ENCODE data around the gene SLC35F2.
"Not testable (repeated sequence)": the region's sequence is repeated elsewhere in the genome, so short reads cannot be mapped to it uniquely, and the experiment has no call there.

SLC35F2 gene, protein sequence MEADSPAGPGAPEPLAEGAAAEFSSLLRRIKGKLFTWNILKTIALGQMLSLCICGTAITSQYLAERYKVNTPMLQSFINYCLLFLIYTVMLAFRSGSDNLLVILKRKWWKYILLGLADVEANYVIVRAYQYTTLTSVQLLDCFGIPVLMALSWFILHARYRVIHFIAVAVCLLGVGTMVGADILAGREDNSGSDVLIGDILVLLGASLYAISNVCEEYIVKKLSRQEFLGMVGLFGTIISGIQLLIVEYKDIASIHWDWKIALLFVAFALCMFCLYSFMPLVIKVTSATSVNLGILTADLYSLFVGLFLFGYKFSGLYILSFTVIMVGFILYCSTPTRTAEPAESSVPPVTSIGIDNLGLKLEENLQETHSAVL

DNA sequence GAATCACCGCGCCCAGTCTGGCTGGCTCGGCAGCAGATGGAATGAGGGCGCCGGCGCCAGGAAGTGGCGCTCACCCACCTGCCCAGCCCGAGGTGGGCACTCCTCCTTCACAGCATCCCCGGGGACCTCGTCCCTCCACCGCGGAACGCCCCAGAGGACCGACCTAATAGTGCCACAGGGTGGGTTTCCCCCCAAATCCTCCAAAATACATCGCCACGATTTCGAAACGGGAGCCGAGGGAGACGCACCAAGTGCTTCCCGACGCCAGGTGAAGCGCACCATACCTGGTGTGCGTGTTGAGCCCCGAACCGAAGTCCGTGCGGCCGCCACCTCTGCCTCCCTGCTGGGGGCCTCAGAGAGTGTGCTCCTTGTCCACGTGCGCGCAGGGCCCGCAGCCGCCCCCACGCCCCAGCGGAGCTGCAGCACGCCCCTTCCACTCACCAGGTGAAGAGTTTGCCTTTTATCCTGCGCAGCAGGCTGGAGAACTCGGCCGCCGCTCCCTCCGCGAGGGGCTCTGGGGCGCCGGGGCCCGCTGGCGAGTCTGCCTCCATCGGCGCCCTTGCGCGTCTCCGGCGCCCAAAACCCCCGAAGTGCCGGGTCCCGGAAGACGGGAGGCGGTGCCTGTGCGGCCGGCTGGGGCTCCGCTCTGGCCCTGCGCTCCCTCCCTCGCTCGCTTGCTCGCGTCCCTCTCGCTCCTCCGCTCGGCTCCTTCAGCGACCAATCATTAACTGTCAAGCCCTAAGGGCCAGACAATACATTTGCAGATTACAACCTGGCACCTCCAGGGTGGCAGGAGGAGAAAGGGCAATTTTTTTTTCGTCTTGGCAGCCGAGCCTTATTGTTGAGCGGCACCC lies at the start of gene SLC35F2:
TSS of gene SLC35F2 (minus strand) at position 571 of the 854 bp plus-strand sequence. CDS start at position 551, 20 bp downstream.
- peak within 1 kb of the TSS; percentile 89 for H3K4me3 ChIP-seq (ENCODE audit: low read length)
- H3K27me3 ChIP-seq (replicated peaks; ENCODE audit: control insufficient read depth, insufficient read depth, low read length): no peaks in the 10 kb centered on the region
- peaks cover 10% of the 10 kb centered on the region for H3K4me1 ChIP-seq (ENCODE audit: control insufficient read depth, insufficient read depth, low read length)
- no peaks in the 10 kb centered on the region for H3K9me3 ChIP-seq (ENCODE audit: control insufficient read depth, low read length)
- peak; percentile 77 for DNase-seq (ENCODE audit: low read depth)
- no peaks in the 10 kb centered on the region for H3K36me3 ChIP-seq (ENCODE audit: control insufficient read depth, insufficient read depth, low read length, severe bottlenecking)
- peak within 1 kb of the TSS; percentile 83 for H3K9ac ChIP-seq (ENCODE audit: low read length)

DNA sequence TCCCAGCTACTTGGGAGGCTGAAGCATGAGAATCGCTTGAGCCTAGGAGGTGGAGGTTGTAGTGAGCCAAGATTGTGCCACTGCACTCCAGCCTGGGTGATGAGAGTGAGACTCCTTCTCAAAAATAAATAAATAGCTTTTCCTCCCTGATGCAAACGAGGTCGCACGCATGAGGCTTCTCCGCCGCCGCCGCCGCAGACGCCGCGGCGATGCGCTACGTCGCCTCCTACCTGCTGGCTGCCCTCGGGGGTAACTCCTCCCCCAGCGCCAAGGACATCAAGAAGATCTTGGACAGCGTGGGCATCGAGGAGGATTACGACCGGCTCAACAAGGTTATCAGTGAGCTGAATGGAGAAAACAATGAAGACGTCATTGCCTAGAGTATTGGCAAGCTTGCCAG lies 49.6 kb upstream of the SLC35F2 start:
- H3K27me3 ChIP-seq (replicated peaks; ENCODE audit: control insufficient read depth, insufficient read depth, low read length): peaks cover 13% of the 10 kb centered on the region
- H3K4me1 ChIP-seq (ENCODE audit: control insufficient read depth, insufficient read depth, low read length): no peaks in the 10 kb centered on the region
- H3K36me3 ChIP-seq (ENCODE audit: control insufficient read depth, insufficient read depth, low read length, severe bottlenecking): no peaks in the 10 kb centered on the region
- DNase-seq (ENCODE audit: low read depth): no peak
- H3K9ac ChIP-seq (ENCODE audit: low read length): no peak overlapping the region
- H3K4me3 ChIP-seq (ENCODE audit: low read length): no peak overlapping the region
- no peaks in the 10 kb centered on the region for H3K9me3 ChIP-seq (ENCODE audit: control insufficient read depth, low read length)

DNA sequence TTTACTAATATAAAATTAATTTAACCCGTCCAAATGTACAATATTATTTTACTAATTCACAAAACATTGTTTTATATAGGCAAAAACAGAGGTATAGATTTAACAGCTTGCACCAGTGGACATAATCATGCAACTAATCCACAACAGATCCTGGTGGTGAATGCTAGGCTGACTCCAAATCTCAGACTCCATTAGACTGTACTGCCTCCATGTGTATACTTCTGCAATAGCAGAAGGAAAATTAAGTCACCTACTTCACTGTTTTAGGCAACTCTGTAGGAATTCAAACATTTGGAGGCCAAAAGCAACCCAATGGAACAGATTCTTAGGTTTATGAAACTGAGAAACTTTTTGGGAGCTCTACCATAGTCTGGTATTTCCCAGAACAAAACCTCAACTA lies 39.7 kb upstream of the SLC35F2 start:
- Histone ChIP-seq H3K4me1 (ENCODE audit: control insufficient read depth, insufficient read depth, low read length) (no peaks in the 10 kb centered on the region), H3K4me3 (ENCODE audit: low read length) (no peak overlapping the region), H3K9ac (ENCODE audit: low read length) (no peak overlapping the region), H3K9me3 (ENCODE audit: control insufficient read depth, low read length) (no peaks in the 10 kb centered on the region), H3K36me3 (ENCODE audit: control insufficient read depth, insufficient read depth, low read length, severe bottlenecking) (no peaks in the 10 kb centered on the region), H3K27me3 (replicated peaks; ENCODE audit: control insufficient read depth, insufficient read depth, low read length) (peaks cover 12% of the 10 kb centered on the region)
- peak; percentile 52 for DNase-seq (ENCODE audit: low read depth)

DNA sequence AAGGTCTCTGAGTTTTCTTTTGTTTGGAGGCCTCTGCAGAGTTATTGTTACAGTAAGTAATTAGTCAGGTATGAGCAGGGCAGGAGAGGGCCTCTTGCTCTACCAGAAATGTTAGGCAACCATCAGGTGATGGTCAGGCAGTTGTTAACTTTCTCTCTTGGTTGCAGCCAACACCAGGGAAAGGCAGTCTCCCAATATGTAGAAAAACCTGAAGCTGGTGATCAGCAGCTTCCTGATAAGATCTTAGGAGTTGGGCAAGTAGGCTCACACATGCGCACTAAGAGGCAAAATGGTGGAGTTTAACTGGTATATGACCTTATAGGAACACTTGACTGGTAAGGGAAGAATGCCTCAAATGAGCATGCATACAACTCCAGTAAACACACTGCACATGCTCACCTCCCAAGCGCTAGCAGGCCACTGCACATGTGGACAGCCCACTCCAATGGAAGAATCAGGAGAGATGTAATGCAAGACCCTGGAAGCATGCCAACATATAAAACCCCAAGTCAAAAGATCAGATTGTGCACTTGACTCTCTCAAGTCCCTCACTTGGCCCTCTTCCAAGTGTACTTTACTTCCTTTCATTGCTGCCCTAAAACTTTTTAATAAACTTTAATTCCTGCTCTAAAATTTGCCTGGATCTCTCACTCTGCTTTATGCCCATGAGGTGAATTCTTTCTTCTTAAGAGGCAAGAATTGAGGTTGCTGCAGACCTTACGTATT lies 23.7 kb upstream of the SLC35F2 start:
- Histone ChIP-seq H3K9me3 (ENCODE audit: control insufficient read depth, low read length) (no peaks in the 10 kb centered on the region), H3K27me3 (replicated peaks; ENCODE audit: control insufficient read depth, insufficient read depth, low read length) (no peaks in the 10 kb centered on the region), H3K36me3 (ENCODE audit: control insufficient read depth, insufficient read depth, low read length, severe bottlenecking) (no peaks in the 10 kb centered on the region), H3K4me3 (ENCODE audit: low read length) (no peak overlapping the region), H3K4me1 (ENCODE audit: control insufficient read depth, insufficient read depth, low read length) (no peaks in the 10 kb centered on the region), H3K9ac (ENCODE audit: low read length) (no peak overlapping the region)
- no peak for DNase-seq (ENCODE audit: low read depth)

DNA sequence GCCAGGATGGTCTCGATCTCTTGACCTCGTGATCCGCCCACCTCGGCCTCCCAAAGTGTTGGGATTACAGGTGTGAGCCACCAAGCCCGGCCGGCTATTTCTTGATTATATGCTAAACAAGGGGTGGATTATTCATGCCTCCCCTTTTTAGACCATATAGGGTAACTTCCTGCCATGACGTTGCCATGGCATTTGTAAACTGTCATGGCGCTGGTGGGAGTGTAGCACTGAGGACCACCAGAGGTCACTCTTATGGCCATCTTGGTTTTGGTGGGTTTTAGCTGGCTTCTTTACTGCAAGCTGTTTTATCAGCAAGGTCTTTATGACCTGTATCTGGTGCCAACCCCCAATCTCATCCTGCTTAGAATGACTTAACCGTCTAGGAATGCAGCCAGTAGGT lies 22.9 kb upstream of the SLC35F2 start:
- DNase-seq (ENCODE audit: low read depth): not testable (repeated sequence)

DNA sequence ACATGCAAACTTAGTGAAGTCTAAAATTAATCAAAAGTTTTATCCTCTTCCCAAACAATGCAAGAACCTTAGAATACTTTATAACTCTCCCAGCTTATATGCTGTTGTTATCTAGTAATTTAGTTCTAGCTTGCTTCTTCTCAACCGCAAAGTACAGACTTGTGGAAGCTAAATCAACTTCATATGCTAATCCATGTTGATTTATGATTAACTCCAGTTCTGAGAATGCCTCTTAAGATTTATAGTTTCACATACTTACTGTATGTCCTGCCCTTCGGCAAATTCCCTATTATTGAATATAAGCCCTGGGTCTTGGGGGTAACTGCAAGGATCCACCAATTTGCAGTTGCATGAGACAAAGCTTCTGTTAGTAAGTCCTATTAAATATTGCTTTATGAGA lies 17.6 kb upstream of the SLC35F2 start:
- no peak overlapping the region for H3K9ac ChIP-seq (ENCODE audit: low read length)
- no peaks in the 10 kb centered on the region for H3K9me3 ChIP-seq (ENCODE audit: control insufficient read depth, low read length)

More for the DNA sequence above, 22.9 kb upstream of the SLC35F2 start:
- H3K36me3 ChIP-seq (ENCODE audit: control insufficient read depth, insufficient read depth, low read length, severe bottlenecking); H3K9me3 ChIP-seq (ENCODE audit: control insufficient read depth, low read length); H3K4me1 ChIP-seq (ENCODE audit: control insufficient read depth, insufficient read depth, low read length); H3K4me3 ChIP-seq (ENCODE audit: low read length); H3K27me3 ChIP-seq (replicated peaks; ENCODE audit: control insufficient read depth, insufficient read depth, low read length); H3K9ac ChIP-seq (ENCODE audit: low read length): not testable (repeated sequence)

DNA sequence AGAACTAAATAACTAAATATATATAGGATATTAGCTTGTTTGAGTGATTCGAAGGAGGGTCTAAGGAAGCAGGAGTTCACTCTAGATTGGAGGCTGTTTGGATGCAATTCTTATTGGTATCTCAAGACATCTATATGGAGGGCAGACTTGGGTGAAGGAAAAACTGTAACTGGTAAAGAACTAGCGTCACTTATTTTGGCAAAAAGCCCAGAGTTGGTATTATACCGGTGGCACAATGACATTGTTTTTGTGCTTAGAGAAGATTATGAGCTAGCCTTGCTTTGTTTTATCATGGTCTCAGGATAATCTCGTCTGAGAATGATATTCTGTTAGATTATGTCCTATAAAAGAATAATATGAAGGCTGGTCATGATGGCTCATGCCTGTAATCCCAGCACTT lies 6.0 kb upstream of the SLC35F2 start:
- H3K36me3 ChIP-seq (ENCODE audit: control insufficient read depth, insufficient read depth, low read length, severe bottlenecking): no peaks in the 10 kb centered on the region
- no peaks in the 10 kb centered on the region for H3K9me3 ChIP-seq (ENCODE audit: control insufficient read depth, low read length)
- peaks cover 4% of the 10 kb centered on the region for H3K4me1 ChIP-seq (ENCODE audit: control insufficient read depth, insufficient read depth, low read length)
- no peak overlapping the region for H3K4me3 ChIP-seq (ENCODE audit: low read length)
- H3K9ac ChIP-seq (ENCODE audit: low read length): no peak overlapping the region
- DNase-seq (ENCODE audit: low read depth): no peak
- no peaks in the 10 kb centered on the region for H3K27me3 ChIP-seq (replicated peaks; ENCODE audit: control insufficient read depth, insufficient read depth, low read length)

More for the DNA sequence above, 17.6 kb upstream of the SLC35F2 start:
- Histone ChIP-seq H3K36me3 (ENCODE audit: control insufficient read depth, insufficient read depth, low read length, severe bottlenecking) (no peaks in the 10 kb centered on the region), H3K4me1 (ENCODE audit: control insufficient read depth, insufficient read depth, low read length) (no peaks in the 10 kb centered on the region), H3K4me3 (ENCODE audit: low read length) (no peak overlapping the region), H3K27me3 (replicated peaks; ENCODE audit: control insufficient read depth, insufficient read depth, low read length) (no peaks in the 10 kb centered on the region)
- DNase-seq (ENCODE audit: low read depth): no peak

DNA sequence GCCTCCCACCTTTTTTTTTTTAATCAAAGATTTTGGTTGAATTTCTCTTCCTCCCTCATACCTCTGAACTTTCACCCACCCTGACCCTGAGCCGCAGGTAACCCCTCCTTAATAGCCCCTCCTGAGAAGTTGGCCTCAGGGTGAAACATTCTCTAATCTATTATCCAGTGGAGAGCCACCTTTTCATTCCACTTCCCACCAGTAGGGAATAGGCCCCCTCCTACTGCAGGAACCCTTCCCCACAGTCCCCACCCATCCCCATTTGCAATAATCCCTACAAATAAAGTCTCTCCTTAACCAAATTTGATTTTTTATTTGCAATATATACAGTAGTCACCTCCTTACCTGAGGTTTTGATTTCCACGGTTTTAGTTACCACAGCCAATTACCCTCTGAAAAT lies 2.1 kb upstream of the SLC35F2 start:
- no peaks in the 10 kb centered on the region for H3K36me3 ChIP-seq (ENCODE audit: control insufficient read depth, insufficient read depth, low read length, severe bottlenecking)
- H3K4me1 ChIP-seq (ENCODE audit: control insufficient read depth, insufficient read depth, low read length): peaks cover 10% of the 10 kb centered on the region
- H3K9me3 ChIP-seq (ENCODE audit: control insufficient read depth, low read length): no peaks in the 10 kb centered on the region
- no peaks in the 10 kb centered on the region for H3K27me3 ChIP-seq (replicated peaks; ENCODE audit: control insufficient read depth, insufficient read depth, low read length)
- no peak overlapping the region for H3K4me3 ChIP-seq (ENCODE audit: low read length)
- no peak overlapping the region for H3K9ac ChIP-seq (ENCODE audit: low read length)
- no peak for DNase-seq (ENCODE audit: low read depth)

DNA sequence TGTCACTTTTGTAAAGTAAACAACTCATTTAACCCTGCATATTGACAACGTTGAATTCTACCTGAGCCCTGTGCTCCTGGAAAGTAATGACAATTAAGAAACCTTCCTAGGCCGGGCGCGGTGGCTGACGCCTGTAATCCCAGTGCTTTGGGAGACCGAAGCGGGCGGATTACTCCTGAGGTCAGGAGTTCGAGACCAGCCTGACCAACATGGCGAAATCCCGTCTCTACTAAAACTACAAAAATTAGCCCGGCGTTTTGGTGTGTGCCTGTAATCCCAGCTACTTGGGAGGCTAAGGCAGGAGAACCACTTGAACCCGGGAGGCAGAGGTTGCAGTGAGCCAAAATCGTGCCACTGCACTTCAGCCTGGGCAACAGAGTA lies 1.6 kb upstream of the SLC35F2 start:
- not testable (repeated sequence) for H3K4me3 ChIP-seq (ENCODE audit: low read length); H3K9me3 ChIP-seq (ENCODE audit: control insufficient read depth, low read length); DNase-seq (ENCODE audit: low read depth); H3K27me3 ChIP-seq (replicated peaks; ENCODE audit: control insufficient read depth, insufficient read depth, low read length); H3K36me3 ChIP-seq (ENCODE audit: control insufficient read depth, insufficient read depth, low read length, severe bottlenecking); H3K9ac ChIP-seq (ENCODE audit: low read length)
- peaks cover 10% of the 10 kb centered on the region for H3K4me1 ChIP-seq (ENCODE audit: control insufficient read depth, insufficient read depth, low read length)

DNA sequence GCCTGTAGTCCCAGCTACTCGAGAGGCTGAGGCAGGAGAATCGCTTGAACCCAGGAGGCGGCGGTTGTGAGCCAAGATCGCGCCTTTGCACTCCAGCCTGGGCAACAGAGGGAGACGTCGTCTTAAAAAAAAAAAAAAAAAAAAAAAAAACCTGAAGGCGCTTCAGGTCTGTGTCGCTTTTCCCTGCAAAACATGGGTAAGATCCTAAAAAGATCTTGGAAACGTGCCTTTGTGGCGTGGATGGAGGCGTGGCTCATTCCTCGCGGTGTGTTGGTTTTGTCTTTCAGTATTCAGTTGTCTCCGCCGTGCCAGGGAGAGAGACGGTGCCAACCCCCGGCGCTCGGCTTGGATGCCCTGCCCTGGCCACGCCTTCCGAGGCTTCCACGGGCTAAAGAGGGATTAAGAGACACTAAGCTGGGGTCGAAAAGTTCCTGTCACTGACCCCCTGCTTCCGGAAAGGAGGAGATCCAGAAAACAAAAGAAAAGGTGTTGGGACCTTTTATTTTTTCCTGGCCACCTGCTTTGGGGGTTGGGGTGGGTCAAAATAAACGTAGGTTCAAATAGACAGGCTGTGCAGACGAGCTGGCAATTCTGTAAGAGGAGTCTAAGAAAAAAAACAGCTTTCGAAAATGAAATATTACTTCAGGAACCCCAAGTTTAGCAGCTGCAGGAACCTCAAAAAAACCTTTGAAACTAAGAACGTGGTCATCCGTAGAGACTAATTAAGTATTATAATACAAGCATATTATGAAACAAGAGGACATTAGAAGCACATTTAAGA lies 1.1 kb upstream of the SLC35F2 start:
- Histone ChIP-seq H3K9ac (ENCODE audit: low read length) (peak overlapping the region; percentile 83), H3K36me3 (ENCODE audit: control insufficient read depth, insufficient read depth, low read length, severe bottlenecking) (no peaks in the 10 kb centered on the region), H3K27me3 (replicated peaks; ENCODE audit: control insufficient read depth, insufficient read depth, low read length) (no peaks in the 10 kb centered on the region), H3K4me1 (ENCODE audit: control insufficient read depth, insufficient read depth, low read length) (peaks cover 10% of the 10 kb centered on the region), H3K9me3 (ENCODE audit: control insufficient read depth, low read length) (no peaks in the 10 kb centered on the region), H3K4me3 (ENCODE audit: low read length) (peak overlapping the region; percentile 89)
- DNase-seq (ENCODE audit: low read depth): peak; percentile 52
